Erythroblast (primary cell): ENCODE results near the gene BCL2A1.
"Not testable (repeated sequence)": the region's sequence is repeated elsewhere in the genome, so short reads cannot be mapped to it uniquely, and the experiment has no call there.

Experiments
- DNase-seq, 2 experiments: peaks; one replicate each; lab custom pipeline; 2025; lab: John Stamatoyannopoulos, UW
- GATA1 ChIP-seq: IDR thresholded peaks from 2 replicates; pipeline ENCODE4 v1.6.1; 2011; ENCODE audit warnings: low read depth, mild to moderate bottlenecking, control low read depth, low read length, moderate library complexity
- POLR2A ChIP-seq: IDR thresholded peaks from 2 replicates; pipeline ENCODE4 v1.6.1; 2011; ENCODE audit warnings: mild to moderate bottlenecking, low read length

The BCL2A1 gene

DNA sequence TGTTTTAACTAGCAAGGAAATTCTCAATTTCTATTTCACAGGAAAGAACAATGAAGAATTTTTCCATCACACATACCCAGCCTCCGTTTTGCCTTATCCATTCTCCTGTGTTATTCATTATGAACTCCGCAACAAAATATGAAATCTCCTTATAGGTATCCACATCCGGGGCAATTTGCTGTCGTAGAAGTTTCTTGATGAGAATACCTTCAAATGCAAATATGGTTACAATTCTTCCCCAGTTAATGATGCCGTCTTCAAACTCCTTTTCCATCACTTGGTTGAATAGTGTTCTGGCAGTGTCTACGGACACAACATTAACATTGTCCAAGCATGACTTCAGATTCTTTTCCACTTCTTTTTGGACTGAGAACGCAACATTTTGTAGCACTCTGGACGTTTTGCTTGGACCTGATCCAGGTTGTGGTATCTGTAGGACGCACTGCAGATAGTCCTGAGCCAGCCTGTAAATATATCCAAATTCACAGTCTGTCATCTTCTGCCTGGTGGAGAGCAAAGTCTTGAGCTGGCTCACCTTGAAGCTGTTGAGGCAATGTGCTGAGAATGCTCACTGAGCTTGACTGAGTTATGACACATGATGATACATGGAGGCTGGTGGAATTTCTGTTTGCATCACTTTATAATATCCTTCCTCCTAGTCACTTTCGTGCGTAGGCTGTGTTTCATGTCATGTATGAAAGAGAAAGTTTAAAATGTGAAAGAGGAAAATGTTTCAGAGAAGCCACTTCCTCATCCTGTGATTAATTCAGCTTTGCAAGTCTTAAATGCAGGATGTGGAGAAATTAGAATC is at the start of gene BCL2A1:
Gene BCL2A1 (minus strand): TSS at position 573 of the 811 bp plus-strand sequence. CDS start 77 bp downstream, at position 496.
- no peak for DNase-seq
- no peak for TF ChIP-seq POLR2A
- no peak for TF ChIP-seq GATA1

- no peak for DNase-seq
- TF ChIP-seq GATA1 (no peak), POLR2A (no peak)
Observed at GRCh38 chr15:80020731-80021130, 49.7 kb upstream of the BCL2A1 start.

- not testable (repeated sequence) for DNase-seq
Observed at GRCh38 chr15:80020149-80020548, 49.2 kb upstream of the BCL2A1 start.

DNA sequence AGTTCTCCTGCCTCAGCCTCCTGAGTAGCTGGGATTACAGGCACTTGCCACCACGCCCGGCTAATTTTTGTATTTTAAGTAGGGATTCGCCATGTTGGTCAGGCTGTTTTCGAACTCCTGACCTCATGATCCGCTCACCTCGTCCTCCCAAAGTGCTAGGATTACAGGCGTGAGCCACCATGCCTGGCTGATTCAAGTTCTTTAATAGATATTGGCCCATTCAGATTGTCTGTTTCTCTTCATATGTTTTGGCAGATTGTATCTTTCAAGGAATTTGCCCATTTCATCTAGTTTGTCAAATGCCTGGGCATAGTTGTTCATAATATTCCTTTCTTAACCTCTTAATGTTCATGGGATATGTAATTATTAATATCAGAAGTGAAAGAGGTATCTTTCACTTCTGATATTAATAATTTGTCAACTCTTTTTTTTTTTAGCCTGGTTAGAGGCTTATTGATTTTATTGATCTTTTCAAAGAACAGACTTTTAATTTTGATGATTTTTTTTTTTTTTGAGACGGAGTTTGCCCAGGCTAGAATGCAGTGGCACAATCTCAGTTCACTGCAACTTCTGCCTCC is 48.3 kb upstream of the BCL2A1 start:
- no peak for TF ChIP-seq GATA1
- no peak for TF ChIP-seq POLR2A
- no peak for DNase-seq

- DNase-seq: not testable (repeated sequence)
Observed at GRCh38 chr15:80017139-80017538, 46.1 kb upstream of the BCL2A1 start.

DNA sequence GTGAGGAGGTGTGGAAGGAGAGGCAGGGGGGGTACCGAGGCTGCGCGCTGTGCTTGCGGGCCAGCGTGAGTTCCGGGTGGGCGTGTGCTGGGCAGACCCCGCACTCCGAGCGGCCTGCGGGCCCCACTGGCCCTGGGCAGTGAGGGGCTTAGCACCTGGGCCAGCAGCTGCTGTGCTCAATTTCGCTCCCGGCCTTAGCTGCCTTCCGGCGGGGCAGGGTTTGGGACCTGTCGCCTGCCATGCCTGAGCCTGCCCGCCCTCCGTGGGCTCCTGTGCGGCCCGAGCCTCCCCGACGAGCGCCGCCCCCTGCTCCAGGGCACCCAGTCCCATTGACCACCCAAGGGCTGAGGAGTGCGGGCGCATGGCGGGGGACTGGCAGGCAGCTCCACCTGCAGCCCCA is 45.5 kb upstream of the BCL2A1 start:
- DNase-seq: not testable (repeated sequence)

DNA sequence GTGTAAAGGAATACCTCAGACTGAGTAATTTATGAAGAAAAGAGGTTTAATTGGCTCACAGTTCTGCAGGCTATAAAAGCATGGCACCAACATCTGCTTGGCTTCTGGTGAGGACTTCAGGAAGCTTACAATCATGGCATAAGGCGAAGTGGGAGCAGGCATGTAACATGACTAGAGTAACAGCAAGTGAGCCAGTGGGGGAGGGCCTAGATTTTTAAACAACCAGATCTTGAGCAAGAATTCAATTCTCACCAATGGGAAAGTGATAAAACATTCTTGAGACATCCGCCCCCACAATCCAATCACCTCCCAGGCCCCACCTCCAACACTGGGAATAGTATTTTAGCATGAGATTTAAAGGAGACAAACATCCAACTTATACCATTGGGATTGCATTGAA is 44.2 kb upstream of the BCL2A1 start:
- TF ChIP-seq GATA1 (no peak), POLR2A (no peak)
- no peak for DNase-seq

DNA sequence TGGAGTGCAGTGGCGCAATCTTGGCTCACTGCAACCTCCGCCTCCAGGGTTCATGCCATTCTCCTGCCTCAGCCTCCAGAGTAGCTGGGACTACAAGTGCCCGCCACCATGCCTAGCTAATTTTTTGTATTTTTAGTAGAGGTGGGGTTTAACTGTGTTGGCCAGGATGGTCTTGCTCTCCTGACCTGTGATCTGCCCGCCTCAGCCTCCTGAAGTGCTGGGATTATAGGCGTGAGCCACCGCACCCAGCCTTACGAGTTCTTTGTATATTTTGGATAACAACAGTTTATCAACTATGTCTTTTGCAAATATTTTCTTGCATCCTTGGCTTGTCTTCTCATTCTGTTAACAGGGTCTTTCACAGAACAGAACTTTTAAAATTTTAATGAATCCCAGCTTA is 43.2 kb upstream of the BCL2A1 start:
- not testable (repeated sequence) for DNase-seq

DNA sequence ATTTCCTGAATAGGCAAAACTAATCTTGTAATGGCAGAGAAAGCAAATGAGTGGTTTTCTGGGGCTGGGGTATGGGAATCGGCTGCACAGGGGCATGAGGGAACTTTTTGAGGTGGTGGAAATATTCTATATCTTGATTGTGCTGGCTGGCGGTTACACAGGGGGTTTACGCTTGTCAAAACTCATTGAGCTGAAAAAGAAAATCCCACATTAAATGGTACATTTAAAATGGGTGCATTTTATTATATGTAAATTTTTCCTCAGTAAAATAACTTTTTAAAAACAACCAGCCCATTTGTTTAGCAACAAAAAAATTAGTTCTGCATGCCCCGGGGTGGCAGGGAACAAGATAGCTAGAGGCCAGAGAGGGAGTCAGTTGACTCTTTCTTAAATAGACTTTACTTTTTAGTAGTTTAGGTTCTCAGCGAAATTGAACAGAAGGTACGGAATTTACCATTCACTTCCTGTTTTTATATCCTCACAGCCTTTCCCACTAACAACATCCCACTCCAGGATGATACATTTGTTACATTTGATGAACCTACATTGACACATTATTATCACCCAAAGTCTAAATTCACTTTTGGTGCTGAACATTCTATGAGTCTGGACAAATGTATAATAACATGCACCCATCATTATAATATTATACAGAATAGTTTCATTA is 41.2 kb upstream of the BCL2A1 start:
- TF ChIP-seq GATA1 (no peak), POLR2A (no peak)
- DNase-seq: no peak

GRCh38 chr15:80011596-80011995 is 40.6 kb upstream of the BCL2A1 start:
- DNase-seq: no peak

GRCh38 chr15:80011041-80011523 is 40.1 kb upstream of the BCL2A1 start:
- DNase-seq: not testable (repeated sequence)

More at GRCh38 chr15:80011596-80011995, 40.6 kb upstream of the BCL2A1 start:
- TF ChIP-seq GATA1: no peak
- TF ChIP-seq POLR2A: no peak

- DNase-seq: peak in 1 of 2 experiments; percentile 14
- TF ChIP-seq POLR2A: no peak
- no peak for TF ChIP-seq GATA1
Observed at GRCh38 chr15:80010131-80010673, 39.2 kb upstream of the BCL2A1 start.

DNA sequence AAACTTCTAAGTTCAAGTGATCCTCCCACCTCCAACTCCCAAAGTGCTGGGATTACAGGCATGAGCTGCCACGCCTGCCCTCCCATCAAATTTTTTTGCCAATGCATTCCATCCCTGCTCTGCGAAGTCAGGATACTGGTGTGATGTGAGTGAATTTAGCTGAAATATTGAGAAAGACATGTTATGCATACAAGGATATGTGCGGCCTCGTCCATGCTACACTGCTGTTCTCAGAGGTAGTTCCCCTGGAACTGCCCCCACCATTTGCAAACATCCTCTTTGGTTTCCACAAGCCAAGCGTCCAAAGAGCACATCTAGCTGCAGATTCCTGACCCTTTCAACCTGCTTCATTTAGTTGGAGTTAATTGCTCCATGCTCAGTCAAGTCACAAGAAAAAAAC is 36.5 kb upstream of the BCL2A1 start:
- TF ChIP-seq GATA1 (no peak), POLR2A (no peak)
- no peak for DNase-seq

- TF ChIP-seq POLR2A (no peak), GATA1 (no peak)
- DNase-seq: peak in 1 of 2 experiments; percentile 39
Observed at GRCh38 chr15:80006946-80007345, 36.0 kb upstream of the BCL2A1 start.
